ENCODE measurements around the gene EVI5. TPM values are rescaled to one million over a fixed set of nuclear protein-coding genes. Genes with fewer than 3 reads are reported as not detected.

Gene EVI5
- total RNA-seq, 1 donor from 2014 or later: 30.3 TPM

DNA sequence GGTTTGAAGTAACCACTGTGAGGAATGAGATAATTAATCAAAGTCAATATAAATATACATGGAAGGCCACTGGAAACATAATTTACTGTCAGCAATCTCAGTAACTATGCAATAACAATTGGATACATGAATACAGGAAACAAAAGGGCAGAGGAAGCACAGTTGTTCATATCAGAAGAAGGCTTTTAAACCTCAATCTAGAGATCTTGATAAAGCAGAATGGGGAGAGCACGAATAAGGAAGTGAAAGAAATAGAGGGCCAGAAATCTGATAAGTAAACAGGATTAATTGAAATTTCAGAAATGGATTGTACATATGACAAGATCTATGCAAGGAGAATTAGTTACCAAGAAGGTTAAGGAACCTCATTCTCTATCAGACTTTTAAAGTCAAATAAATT is 93.0 kb downstream of the EVI5 start:
- Mint-ChIP-seq H3K9me3 (ENCODE audit: low read depth) (peaks cover 7% of the 10 kb centered on the region), H3K4me1 (ENCODE audit: low read depth) (no peaks in the 10 kb centered on the region), H3K4me3 (ENCODE audit: low read depth) (no peak overlapping the region), H3K36me3 (ENCODE audit: insufficient read depth) (peaks cover 22% of the 10 kb centered on the region), H3K27me3 (no peaks in the 10 kb centered on the region), H3K27ac (no peak overlapping the region)
- no peak for DNase-seq (ENCODE audit: low spot score, unreplicated experiment)
- TF ChIP-seq, protein P1, sequence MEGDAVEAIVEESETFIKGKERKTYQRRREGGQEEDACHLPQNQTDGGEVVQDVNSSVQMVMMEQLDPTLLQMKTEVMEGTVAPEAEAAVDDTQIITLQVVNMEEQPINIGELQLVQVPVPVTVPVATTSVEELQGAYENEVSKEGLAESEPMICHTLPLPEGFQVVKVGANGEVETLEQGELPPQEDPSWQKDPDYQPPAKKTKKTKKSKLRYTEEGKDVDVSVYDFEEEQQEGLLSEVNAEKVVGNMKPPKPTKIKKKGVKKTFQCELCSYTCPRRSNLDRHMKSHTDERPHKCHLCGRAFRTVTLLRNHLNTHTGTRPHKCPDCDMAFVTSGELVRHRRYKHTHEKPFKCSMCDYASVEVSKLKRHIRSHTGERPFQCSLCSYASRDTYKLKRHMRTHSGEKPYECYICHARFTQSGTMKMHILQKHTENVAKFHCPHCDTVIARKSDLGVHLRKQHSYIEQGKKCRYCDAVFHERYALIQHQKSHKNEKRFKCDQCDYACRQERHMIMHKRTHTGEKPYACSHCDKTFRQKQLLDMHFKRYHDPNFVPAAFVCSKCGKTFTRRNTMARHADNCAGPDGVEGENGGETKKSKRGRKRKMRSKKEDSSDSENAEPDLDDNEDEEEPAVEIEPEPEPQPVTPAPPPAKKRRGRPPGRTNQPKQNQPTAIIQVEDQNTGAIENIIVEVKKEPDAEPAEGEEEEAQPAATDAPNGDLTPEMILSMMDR (IDR thresholded peaks at IDR 0.05; ENCODE audit: unreplicated experiment): no peak

GRCh38 chr1:92690212-92690906 is 94.5 kb downstream of the EVI5 start:
- Mint-ChIP-seq H3K4me3 (ENCODE audit: low read depth) (no peak overlapping the region), H3K36me3 (ENCODE audit: insufficient read depth) (peaks cover 35% of the 10 kb centered on the region), H3K27ac (peak overlapping the region; percentile 49), H3K27me3 (no peaks in the 10 kb centered on the region), H3K9me3 (ENCODE audit: low read depth) (peaks cover 11% of the 10 kb centered on the region), H3K4me1 (ENCODE audit: low read depth) (no peaks in the 10 kb centered on the region)
- TF ChIP-seq, protein P1 (IDR thresholded peaks at IDR 0.05; ENCODE audit: unreplicated experiment): no peak
- DNase-seq (ENCODE audit: low spot score, unreplicated experiment): no peak

DNA sequence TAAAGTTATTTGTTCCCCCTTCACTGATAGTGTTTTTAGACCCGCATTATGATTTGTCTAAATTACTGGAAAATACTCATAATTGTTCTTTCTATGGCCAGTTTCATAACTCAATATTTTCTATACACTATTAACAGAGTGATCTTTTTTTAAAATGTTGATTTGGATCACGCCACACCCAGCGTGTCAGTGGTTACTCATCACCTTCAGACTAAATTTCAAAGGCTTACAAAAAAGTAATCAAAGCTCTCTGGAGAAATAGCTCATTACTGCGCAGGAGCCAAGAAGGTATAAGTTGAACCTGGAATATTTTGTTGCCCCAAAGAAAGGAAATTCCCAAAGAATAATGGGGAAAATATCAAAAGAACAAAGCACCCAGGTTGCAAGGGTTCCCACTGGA is 104.9 kb downstream of the EVI5 start:
- Mint-ChIP-seq H3K4me3 (ENCODE audit: low read depth) (no peak overlapping the region), H3K9me3 (ENCODE audit: low read depth) (peaks cover 5% of the 10 kb centered on the region), H3K27ac (no peak overlapping the region), H3K27me3 (no peaks in the 10 kb centered on the region), H3K4me1 (ENCODE audit: low read depth) (no peaks in the 10 kb centered on the region), H3K36me3 (ENCODE audit: insufficient read depth) (peaks cover 36% of the 10 kb centered on the region)
- TF ChIP-seq, protein P1 (IDR thresholded peaks at IDR 0.05; ENCODE audit: unreplicated experiment): no peak
- no peak for DNase-seq (ENCODE audit: low spot score, unreplicated experiment)

GRCh38 chr1:92663775-92664174 is 121.1 kb downstream of the EVI5 start:
- Mint-ChIP-seq H3K9me3 (ENCODE audit: low read depth) (no peaks in the 10 kb centered on the region), H3K27ac (no peak overlapping the region), H3K27me3 (no peaks in the 10 kb centered on the region), H3K4me1 (ENCODE audit: low read depth) (peaks cover 2% of the 10 kb centered on the region), H3K36me3 (ENCODE audit: insufficient read depth) (peaks cover 16% of the 10 kb centered on the region), H3K4me3 (ENCODE audit: low read depth) (no peak overlapping the region)
- no peak for DNase-seq (ENCODE audit: low spot score, unreplicated experiment)
- TF ChIP-seq, protein P1 (IDR thresholded peaks at IDR 0.05; ENCODE audit: unreplicated experiment): no peak

- peaks cover 8% of the 10 kb centered on the region for H3K9me3 Mint-ChIP-seq (ENCODE audit: low read depth)
- TF ChIP-seq, protein P1 (IDR thresholded peaks at IDR 0.05; ENCODE audit: unreplicated experiment): no peak
- H3K4me1 Mint-ChIP-seq (ENCODE audit: low read depth): peaks cover 2% of the 10 kb centered on the region
- peaks cover 33% of the 10 kb centered on the region for H3K36me3 Mint-ChIP-seq (ENCODE audit: insufficient read depth)
- DNase-seq (ENCODE audit: low spot score, unreplicated experiment): no peak
- no peaks in the 10 kb centered on the region for H3K27me3 Mint-ChIP-seq
- H3K27ac Mint-ChIP-seq: no peak overlapping the region
- H3K4me3 Mint-ChIP-seq (ENCODE audit: low read depth): no peak overlapping the region
Measured at GRCh38 chr1:92662048-92662447, 122.9 kb downstream of the EVI5 start.
